ENCODE results near the gene P4HB. TPM values are rescaled to one million over a fixed set of nuclear protein-coding genes. Genes with fewer than 3 reads are reported as not detected.

Gene P4HB
- polyA plus RNA-seq, 1 donor from 2014 or later = 82.8 TPM

GRCh38 chr17:81903415-81903831, 43.1 kb upstream of the P4HB start:
- no peak overlapping the region for H3K9ac ChIP-seq (ENCODE audit: low read length)
- H2AFZ ChIP-seq (ENCODE audit: low read depth, low read length) = no peak overlapping the region
- TF ChIP-seq EP300 (conservative IDR thresholded peaks at IDR 0.05; ENCODE audit: poor library complexity, severe bottlenecking) = no peak
- TF ChIP-seq EZH2 (IDR thresholded peaks at IDR 0.05; ENCODE audit: borderline replicate concordance, insufficient read depth, low read length, poor library complexity, severe bottlenecking) = no peak
- no peak for TF ChIP-seq POLR2AphosphoS5 (IDR thresholded peaks at IDR 0.05)
- no peak for TF ChIP-seq SMC3 (conservative IDR thresholded peaks at IDR 0.05; ENCODE audit: poor library complexity)
- TF ChIP-seq MXI1 (conservative IDR thresholded peaks at IDR 0.05; ENCODE audit: poor library complexity, severe bottlenecking) = no peak
- TF ChIP-seq REST (IDR thresholded peaks at IDR 0.05; ENCODE audit: borderline replicate concordance) = no peak
- TF ChIP-seq RAD21 (conservative IDR thresholded peaks at IDR 0.05) = no peak
- TF ChIP-seq TAF1 (IDR thresholded peaks at IDR 0.05; ENCODE audit: low read depth) = no peak
- TF ChIP-seq, protein P1, sequence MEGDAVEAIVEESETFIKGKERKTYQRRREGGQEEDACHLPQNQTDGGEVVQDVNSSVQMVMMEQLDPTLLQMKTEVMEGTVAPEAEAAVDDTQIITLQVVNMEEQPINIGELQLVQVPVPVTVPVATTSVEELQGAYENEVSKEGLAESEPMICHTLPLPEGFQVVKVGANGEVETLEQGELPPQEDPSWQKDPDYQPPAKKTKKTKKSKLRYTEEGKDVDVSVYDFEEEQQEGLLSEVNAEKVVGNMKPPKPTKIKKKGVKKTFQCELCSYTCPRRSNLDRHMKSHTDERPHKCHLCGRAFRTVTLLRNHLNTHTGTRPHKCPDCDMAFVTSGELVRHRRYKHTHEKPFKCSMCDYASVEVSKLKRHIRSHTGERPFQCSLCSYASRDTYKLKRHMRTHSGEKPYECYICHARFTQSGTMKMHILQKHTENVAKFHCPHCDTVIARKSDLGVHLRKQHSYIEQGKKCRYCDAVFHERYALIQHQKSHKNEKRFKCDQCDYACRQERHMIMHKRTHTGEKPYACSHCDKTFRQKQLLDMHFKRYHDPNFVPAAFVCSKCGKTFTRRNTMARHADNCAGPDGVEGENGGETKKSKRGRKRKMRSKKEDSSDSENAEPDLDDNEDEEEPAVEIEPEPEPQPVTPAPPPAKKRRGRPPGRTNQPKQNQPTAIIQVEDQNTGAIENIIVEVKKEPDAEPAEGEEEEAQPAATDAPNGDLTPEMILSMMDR (IDR thresholded peaks at IDR 0.05; ENCODE audit: poor library complexity, severe bottlenecking) = no peak
- H3F3A ChIP-seq (ENCODE audit: insufficient read depth, low read length, poor library complexity, severe bottlenecking) = no peaks in the 10 kb centered on the region
- no peak overlapping the region for H3K4me2 ChIP-seq (ENCODE audit: low read length)
- no peaks in the 10 kb centered on the region for H3K9me2 ChIP-seq (ENCODE audit: insufficient read depth, low read length)
- no peaks in the 10 kb centered on the region for H3K36me3 ChIP-seq (ENCODE audit: insufficient read depth, low read length)
- H3K9me3 ChIP-seq (ENCODE audit: low read length) = no peaks in the 10 kb centered on the region
- H3K79me2 ChIP-seq (replicated peaks; ENCODE audit: insufficient read depth, low read length) = no peaks in the 10 kb centered on the region
- H3K27ac ChIP-seq (ENCODE audit: low read length) = no peak overlapping the region
- no peaks in the 10 kb centered on the region for H4K20me1 ChIP-seq (ENCODE audit: insufficient read depth)
- no peak overlapping the region for H3K4me3 ChIP-seq (ENCODE audit: low read length)
- H3K27me3 ChIP-seq (ENCODE audit: insufficient read depth, low read depth, low read length) = peaks cover 19% of the 10 kb centered on the region

GRCh38 chr17:81902653-81903414, 42.5 kb upstream of the P4HB start:
- H3K9me3 ChIP-seq (ENCODE audit: low read length) = no peaks in the 10 kb centered on the region
- no peak overlapping the region for H2AFZ ChIP-seq (ENCODE audit: low read depth, low read length)
- no peak overlapping the region for H3K4me2 ChIP-seq (ENCODE audit: low read length)
- no peak overlapping the region for H3K4me3 ChIP-seq (ENCODE audit: low read length)
- H3K36me3 ChIP-seq (ENCODE audit: insufficient read depth, low read length) = no peaks in the 10 kb centered on the region
- peaks cover 19% of the 10 kb centered on the region for H3K27me3 ChIP-seq (ENCODE audit: insufficient read depth, low read depth, low read length)
- TF ChIP-seq MXI1 (conservative IDR thresholded peaks at IDR 0.05; ENCODE audit: poor library complexity, severe bottlenecking) (no peak), TAF1 (IDR thresholded peaks at IDR 0.05; ENCODE audit: low read depth) (no peak), RAD21 (conservative IDR thresholded peaks at IDR 0.05) (no peak), EZH2 (IDR thresholded peaks at IDR 0.05; ENCODE audit: borderline replicate concordance, insufficient read depth, low read length, poor library complexity, severe bottlenecking) (no peak), EP300 (conservative IDR thresholded peaks at IDR 0.05; ENCODE audit: poor library complexity, severe bottlenecking) (no peak), REST (IDR thresholded peaks at IDR 0.05; ENCODE audit: borderline replicate concordance) (no peak), SMC3 (conservative IDR thresholded peaks at IDR 0.05; ENCODE audit: poor library complexity) (no peak), POLR2AphosphoS5 (IDR thresholded peaks at IDR 0.05) (no peak)
- TF ChIP-seq, protein P1 (IDR thresholded peaks at IDR 0.05; ENCODE audit: poor library complexity, severe bottlenecking) = no peak
- no peaks in the 10 kb centered on the region for H3K79me2 ChIP-seq (replicated peaks; ENCODE audit: insufficient read depth, low read length)
- no peaks in the 10 kb centered on the region for H3K9me2 ChIP-seq (ENCODE audit: insufficient read depth, low read length)
- H3K27ac ChIP-seq (ENCODE audit: low read length) = no peak overlapping the region
- no peaks in the 10 kb centered on the region for H4K20me1 ChIP-seq (ENCODE audit: insufficient read depth)
- no peaks in the 10 kb centered on the region for H3F3A ChIP-seq (ENCODE audit: insufficient read depth, low read length, poor library complexity, severe bottlenecking)
- no peak overlapping the region for H3K9ac ChIP-seq (ENCODE audit: low read length)
